ENCODE results near the gene OR2T27.
"Not testable (repeated sequence)": the region's sequence is repeated elsewhere in the genome, so short reads cannot be mapped to it uniquely, and the experiment has no call there.

The OR2T27 gene

GRCh38 chr1:248655354-248655753 is at the start of gene OR2T27:
Gene OR2T27 (minus strand): TSS chr1:248655528. CDS start chr1:248650884, 4,644 bp downstream.
- DNase-seq = not testable (repeated sequence)

DNA sequence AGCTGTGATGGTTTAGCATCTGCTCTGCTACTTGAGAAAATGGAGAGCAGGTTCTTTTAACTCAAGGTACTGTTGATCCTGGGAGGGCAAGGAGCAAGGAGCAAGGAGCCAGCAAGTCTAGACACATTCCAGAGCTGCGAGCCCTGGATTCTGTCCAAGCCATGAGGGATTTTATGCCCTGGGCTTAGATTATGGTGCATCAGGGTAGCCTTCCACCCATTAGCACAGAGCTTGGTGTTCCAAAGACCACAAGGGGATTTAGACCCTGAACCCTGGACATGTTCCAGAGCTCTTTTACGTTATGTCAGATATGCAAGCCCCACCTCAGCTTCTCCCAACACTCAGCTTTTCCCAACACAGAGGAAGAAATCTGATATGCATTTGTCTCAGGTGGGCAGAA is 49.3 kb upstream of the OR2T27 start:
- no peak for DNase-seq

DNA sequence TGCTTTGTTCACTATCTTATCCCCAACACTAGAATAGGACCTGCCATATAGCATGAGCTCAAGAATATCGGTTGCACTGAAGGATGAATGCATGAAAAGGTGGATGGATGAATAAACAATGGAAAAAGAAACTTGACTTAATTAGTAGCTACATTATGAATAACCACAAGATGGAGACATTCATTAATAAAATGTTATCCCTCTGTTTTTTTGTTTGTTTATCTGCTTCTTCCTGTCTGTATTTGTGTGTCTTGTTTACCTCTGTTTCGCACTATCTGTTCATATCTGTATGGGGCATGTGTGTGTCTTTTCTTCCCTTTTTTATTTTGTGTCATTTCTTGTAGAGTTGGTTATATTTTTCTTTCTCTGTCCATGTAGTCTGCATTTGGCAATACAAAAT is 48.3 kb upstream of the OR2T27 start:
- DNase-seq = no peak

- no peak for DNase-seq
Observed at GRCh38 chr1:248702714-248703113, 47.4 kb upstream of the OR2T27 start, which contains the start of gene OR14I1. Gene OR14I1 (minus strand): TSS chr1:248702766.

DNA sequence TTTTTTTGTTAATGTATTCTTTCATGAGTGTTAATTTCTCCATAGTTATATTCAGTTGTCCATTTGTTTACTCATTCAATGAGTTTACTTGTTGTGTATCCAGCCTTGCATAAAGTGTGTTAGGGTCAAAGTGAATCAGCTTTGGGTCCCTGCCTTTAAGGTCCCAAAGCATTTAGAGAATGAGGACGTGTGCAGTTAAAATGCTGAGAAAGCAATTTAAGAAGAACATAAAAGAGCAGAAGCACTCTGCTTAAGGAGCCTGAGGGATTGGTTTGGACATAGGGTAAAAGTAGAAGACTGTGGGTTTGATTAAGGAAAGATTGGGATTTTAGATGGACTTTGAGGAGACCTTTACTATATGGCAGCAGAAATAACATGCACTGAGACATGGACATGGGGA is 43.8 kb upstream of the OR2T27 start:
- no peak for DNase-seq

GRCh38 chr1:248697907-248698306 is 42.6 kb upstream of the OR2T27 start:
- no peak for DNase-seq

GRCh38 chr1:248696774-248697173 is 41.4 kb upstream of the OR2T27 start:
- DNase-seq = no peak

DNA sequence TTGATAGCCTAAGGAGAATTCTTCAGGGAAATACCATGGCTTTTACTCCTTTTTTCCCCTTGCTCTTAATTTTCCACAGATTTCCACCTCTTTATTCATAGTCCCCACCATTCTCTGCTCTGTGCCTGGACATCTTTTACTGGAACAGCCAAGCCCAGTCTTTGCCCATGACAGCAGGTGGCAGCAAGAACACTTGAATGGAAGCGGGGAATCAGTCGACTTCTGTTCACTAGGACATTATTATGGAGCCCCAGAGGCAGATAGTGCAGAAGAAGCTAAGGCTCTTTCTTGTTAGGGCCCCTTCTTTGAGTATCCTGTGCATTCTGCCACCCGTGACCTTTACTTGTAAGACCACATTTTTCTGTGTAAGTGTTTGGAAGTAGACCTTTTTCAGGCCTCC is 40.9 kb upstream of the OR2T27 start:
- no peak for DNase-seq

GRCh38 chr1:248695451-248696132 is 40.3 kb upstream of the OR2T27 start:
- no peak for DNase-seq

GRCh38 chr1:248691567-248692155 is 36.3 kb upstream of the OR2T27 start:
- DNase-seq = no peak

GRCh38 chr1:248688527-248689298 is 33.4 kb upstream of the OR2T27 start:
- no peak for DNase-seq

GRCh38 chr1:248686815-248687214 is 31.5 kb upstream of the OR2T27 start:
- no peak for DNase-seq

- no peak for DNase-seq
Observed at GRCh38 chr1:248681651-248682050, 26.3 kb upstream of the OR2T27 start.

DNA sequence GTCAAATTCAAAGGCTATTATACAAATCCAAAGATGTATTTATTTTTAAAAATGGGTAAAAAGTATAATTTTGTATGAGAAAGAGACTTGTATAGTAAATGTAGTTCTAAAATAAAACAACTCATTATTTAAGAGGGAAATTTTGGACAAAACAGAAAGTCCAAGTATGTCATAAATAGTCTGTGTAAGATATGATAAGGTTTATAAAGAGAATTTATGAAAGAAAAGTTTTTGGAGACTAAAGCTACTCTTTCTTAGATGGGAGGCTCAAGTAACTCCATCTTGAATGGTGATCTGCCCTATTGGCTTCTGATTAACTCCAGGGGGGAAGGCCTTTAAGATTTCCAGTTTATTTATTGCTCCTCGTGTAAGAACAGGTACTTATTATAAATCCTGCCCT is 14.7 kb upstream of the OR2T27 start:
- no peak for DNase-seq

DNA sequence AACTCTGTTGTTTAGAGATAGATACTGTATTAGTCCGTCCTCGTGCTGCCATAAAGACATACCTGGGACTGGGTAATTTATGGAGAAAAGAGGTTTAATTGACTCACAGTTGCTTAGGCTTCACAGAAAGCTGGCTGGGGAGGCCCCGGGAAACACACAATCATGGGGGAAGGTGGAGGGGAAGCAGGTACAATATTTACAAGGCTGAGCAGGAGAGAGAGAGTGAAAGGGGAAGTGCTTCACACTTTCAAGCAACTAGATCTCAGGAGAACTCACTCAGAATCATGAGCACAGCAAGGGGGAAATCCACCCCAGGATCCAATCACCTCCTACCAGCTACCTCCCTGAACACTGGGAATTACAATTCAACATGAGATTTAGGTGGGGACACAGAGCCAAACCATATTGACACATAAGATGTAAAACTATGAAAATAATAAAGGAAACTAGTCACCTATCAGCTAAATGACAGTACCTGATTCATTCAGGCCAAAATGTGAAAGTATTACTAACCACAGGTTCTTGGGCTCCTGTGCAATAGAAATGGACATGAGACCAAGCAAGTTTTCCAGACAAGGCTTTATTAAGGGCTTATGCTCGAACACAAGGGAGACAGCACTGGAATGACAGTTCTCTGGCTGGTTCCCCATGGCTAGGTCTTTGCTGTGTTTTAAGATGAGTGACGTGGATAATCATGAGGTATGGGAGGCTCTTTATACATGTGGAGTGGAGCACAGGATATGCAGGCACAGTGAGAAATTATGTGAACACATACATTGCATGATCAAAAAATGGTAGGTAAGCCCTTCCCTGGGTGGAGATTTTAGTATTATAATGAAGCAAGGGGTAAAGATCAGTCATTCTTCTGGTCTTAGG is 8.4 kb upstream of the OR2T27 start:
- not testable (repeated sequence) for DNase-seq

- not testable (repeated sequence) for DNase-seq
Observed at GRCh38 chr1:248656797-248657196, 1.5 kb upstream of the OR2T27 start.

DNA sequence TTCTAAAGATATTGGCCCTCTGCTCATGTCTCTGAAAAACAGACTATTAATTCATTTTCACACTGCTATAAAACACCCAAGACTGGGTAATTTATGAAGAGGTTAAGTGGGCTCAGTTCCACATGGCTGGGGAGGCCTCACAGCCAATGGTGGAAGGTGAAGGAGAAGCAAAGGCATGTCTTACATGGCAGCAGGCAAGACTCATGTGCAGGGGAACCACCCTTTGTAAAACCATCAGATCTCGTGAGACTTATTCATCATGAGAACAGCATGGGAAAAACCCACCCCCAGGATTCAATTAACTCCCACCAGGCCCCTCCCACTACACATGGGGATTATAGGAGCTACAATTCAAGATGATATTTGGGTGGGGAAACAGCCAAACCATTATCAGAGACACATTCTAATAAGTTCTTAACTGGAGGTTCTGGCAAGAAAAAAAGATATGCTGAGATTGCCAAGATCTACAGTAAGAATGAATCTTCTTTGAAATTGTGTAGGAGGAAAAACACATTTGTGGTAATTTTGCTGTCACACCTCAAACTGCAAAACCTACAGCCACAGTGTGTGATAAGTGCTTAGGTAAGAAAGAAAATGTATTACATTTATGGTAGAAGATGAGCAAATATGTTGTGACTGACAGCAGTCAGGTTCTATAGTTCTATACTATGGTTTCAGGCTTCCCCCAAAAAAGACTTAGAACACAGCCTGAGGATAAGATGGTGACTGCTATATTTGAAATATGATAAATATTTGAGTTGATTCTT is 6.4 kb downstream of the OR2T27 start:
- not testable (repeated sequence) for DNase-seq

DNA sequence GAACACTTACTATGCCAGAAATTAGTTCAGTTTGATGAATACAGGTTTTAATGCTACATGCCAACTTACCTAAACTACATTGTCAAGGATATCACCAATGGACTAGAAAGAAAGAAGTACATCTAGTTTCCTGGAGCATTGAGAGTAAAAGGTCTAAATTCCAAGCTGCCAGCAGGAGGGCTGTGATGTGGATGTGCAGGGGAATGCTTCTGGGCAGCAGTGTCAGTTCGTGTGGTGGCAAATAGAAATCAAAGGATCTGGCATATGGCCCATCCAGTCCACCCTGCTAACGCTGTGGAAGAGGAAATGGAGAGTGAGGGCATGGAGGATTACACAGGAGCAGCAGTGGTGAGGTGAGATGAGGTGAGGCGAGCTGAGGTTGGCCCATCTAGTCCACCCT is 10.2 kb downstream of the OR2T27 start, which contains the start of gene OR2T35:
OR2T35 (minus strand) TSS at position 101 of the 400 bp plus-strand sequence. CDS start 6,020 bp downstream, outside the sequence.
- DNase-seq = not testable (repeated sequence)

DNA sequence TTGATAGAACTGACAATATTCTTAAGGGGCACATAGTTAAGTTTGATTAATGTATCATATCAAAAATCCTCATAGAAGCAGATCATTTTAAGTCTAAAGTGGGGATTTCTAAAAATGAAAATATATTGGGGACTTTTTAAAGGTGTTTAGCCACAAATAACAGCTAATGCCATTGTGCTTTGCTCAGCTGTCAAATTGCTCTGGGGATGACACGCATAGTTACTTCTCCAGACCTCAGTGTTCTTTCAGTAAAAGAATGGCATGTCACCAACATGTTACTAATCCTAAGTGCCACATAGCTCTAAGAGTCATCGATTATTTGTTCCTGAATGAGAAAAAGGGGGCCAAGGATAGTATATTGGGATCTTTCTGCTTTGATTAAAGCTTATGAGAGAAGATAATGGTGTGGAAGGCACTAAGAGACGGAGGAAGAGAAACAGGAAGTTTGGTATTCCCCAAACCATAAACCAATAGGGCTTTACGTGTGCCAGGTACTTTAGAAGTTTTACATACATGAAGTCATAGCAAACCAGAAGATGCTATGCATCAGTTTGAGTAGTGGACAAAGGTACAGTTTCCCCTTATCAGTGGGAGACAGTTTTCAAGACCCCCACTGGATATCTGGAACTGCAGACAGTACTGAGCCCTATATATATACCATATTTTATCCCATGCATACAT is 12.2 kb downstream of the OR2T27 start:
- DNase-seq = not testable (repeated sequence)

GRCh38 chr1:248641583-248641982 is 13.7 kb downstream of the OR2T27 start:
- DNase-seq = not testable (repeated sequence)

DNA sequence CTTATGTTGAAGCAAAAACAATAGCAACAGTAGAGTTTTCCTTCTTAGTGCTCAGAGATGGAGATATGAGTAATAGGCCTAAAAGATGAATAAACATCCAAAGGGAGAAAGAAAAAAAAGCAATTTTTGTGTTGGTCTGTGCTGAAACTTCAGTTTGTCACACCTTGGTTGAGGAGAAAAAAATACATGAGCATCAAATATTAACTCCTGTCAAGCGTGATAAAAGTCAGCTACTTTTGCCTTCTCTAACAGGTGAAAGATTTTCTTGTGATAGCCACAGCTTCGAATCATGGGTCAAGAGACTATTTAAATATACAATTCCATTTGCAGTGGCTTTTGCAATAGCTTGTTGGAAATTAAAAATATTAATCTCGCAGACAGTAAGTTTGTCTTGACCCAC is 14.4 kb downstream of the OR2T27 start:
- DNase-seq = not testable (repeated sequence)

Measured in SHP77 treated with DMSO at 0.1 percent for 48 hours (cell line).